Measurements from ENCODE around the gene SLC7A4.

- no peak for TF ChIP-seq CTCF (IDR thresholded peaks at IDR 0.05)
- TF ChIP-seq POLR2A (IDR thresholded peaks at IDR 0.05), result no peak
- no peak for TF ChIP-seq POLR2AphosphoS5 (IDR thresholded peaks at IDR 0.05)
Measured at GRCh38 chr22:21022507-21022906, 9.9 kb downstream of the SLC7A4 start.
